GM12875 (cell line): ENCODE results near the gene TEX10.

Experiments used
- H3K4me3 ChIP-seq: one replicate; pipeline ENCODE4 v1.5.1; 2011; ENCODE audit warnings: low read depth, low read length, control low read depth
- TF ChIP-seq, protein P1 (sequence below): IDR thresholded peaks from 2 replicates; pipeline ENCODE4 v1.5.1; 2011; ENCODE audit warnings: low read depth, mild to moderate bottlenecking, control low read depth, inconsistent platforms, low read length, moderate library complexity, borderline replicate concordance; ENCODE audit not compliant: insufficient read depth

TEX10 gene

DNA sequence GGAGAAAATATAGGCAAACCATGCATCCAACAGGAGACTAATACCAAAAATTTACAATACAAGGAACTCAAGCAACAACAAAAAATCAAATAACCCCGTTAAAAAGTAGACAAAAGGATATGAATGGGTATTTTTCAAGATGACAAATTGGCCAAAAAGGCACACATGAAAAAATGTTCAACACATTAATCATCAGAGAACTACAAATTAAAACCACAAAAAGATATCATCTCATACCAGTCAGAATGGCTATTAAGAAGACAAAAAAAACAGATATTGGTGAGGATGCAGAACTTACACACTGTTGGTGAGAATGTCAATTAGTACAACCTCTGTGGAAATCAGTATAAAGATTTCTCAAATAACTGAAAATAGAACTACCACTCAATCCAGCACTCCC, 35.0 kb downstream of the TEX10 start:
- no peak overlapping the region for H3K4me3 ChIP-seq
- TF ChIP-seq, protein P1, sequence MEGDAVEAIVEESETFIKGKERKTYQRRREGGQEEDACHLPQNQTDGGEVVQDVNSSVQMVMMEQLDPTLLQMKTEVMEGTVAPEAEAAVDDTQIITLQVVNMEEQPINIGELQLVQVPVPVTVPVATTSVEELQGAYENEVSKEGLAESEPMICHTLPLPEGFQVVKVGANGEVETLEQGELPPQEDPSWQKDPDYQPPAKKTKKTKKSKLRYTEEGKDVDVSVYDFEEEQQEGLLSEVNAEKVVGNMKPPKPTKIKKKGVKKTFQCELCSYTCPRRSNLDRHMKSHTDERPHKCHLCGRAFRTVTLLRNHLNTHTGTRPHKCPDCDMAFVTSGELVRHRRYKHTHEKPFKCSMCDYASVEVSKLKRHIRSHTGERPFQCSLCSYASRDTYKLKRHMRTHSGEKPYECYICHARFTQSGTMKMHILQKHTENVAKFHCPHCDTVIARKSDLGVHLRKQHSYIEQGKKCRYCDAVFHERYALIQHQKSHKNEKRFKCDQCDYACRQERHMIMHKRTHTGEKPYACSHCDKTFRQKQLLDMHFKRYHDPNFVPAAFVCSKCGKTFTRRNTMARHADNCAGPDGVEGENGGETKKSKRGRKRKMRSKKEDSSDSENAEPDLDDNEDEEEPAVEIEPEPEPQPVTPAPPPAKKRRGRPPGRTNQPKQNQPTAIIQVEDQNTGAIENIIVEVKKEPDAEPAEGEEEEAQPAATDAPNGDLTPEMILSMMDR, result no peak

DNA sequence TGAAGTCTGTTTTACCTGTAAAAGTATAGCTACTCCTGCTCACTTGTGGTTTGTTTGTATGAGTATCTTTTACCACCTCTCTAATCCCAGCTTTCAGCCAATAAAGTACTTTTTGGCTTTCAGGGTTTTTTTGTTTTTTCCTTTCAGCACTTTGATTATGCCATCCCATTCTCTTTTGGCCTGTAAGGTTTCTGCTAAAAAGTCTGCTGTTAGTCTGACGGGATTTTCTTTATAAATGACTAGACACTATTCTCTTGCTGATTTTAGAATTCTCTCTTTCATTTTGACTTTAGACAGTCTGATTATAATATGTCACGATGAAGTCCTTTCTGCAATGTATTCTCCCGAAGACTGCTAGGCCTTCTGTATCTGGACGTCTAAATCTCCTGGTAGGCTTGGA, 37.2 kb downstream of the TEX10 start:
- TF ChIP-seq, protein P1, result no peak
- H3K4me3 ChIP-seq, result no peak overlapping the region

DNA sequence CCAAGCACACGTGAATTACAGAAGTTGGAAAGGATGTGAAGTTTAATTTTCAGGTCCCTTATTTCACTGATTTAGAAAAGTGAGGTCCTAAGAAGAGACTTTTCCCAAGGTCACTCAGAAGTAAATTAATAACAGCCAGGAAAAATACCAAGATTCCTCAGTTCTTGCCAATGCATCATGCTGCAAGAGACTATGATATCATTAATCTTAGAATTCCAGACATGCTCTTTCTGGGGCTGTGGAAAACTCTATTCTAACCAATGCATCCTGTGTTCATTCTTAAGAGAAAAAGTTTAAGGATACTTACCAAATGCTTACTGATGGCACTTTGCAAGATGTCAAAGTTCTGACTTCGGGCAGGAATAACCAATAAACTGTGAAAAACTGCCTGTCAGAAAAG, 42.8 kb downstream of the TEX10 start:
- no peak overlapping the region for H3K4me3 ChIP-seq
- TF ChIP-seq, protein P1, result no peak

DNA sequence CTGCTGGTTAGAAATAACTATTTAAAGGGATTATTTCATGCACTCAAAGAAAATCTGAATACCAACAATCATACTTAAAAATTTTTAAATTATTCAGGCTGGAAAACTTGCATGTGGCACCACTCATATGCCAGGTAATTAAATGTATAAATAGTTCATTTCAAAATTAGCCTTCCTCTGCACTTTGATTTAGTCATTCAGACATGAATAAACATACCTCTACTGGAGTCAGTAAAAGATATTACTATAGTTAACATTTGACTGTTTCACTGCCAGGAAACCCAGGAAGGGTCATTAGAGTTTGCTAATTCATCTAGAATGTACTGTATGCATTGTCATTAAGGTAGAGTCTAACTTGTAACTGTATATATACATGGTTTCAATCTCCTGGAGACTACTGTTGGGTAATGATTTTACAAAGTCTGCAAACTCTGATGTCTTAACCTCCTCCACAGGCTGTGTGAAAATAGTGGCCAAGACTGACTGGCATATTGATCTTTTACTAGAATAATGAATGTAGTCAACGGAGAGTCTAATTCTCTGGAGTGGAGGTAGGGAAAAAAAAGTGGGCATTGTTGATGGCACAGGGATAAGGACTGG, 43.7 kb downstream of the TEX10 start:
- no peak overlapping the region for H3K4me3 ChIP-seq
- TF ChIP-seq, protein P1, result no peak

DNA sequence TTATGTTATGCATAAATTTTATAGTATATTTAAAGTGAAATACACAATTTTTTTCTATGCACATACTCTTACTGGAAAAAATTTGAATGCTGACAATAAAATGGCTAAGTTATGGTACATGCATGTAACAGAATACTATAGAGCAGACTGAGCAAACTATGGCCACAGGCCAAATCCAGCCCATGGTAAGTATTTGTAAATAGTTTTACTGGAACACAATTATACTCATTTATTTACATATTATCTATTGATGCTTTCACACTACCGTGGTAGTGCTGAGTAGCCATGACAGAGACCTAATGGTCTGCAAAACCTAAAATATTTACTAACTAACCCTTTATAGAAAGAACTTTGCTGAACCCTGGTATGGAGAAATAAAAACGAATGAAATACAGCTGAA, 45.7 kb downstream of the TEX10 start:
- H3K4me3 ChIP-seq, result no peak overlapping the region
- TF ChIP-seq, protein P1, result no peak

DNA sequence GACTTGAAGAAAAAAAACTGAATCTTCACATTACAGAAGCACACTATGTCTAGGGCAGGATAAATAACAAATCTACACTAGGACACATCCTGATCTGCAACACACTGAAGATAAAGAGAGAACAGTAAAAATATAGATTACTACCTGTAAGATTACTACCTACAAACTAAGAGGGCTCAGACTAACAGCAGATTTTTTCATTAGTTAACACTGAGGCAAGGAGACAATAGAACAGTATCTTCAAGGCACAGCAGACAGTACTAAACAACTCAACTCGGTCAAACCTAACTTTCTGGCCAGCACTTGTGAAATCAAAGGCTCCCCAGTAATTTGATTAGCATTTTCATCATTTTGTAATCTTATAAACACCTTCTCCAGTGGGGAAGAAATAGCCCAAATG, 46.5 kb downstream of the TEX10 start:
- TF ChIP-seq, protein P1, result no peak
- H3K4me3 ChIP-seq, result no peak overlapping the region

DNA sequence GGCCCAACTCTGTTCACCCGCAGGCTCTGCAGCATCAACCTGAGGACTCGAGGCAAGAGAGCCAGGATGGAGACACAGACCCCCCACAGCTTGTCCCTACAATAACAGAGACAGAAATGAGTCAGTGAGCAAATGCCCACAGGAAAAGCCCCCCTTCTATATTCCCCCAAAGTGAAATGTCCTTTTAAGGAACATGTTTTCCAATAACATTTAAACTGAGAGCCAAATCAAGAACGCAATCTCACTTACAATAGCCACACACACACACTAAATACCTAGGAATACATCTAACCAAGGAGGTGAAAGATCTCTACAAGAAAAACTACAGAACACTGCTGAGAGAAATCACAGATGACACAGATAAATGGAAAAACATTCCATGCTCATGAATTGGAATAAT, 49.0 kb downstream of the TEX10 start:
- TF ChIP-seq, protein P1, result no peak
- H3K4me3 ChIP-seq, result no peak overlapping the region
